Measurements from ENCODE around the gene INPP4B. TPM values are rescaled to one million over a fixed set of nuclear protein-coding genes. Genes with fewer than 3 reads are reported as not detected.

The INPP4B gene
- total RNA-seq, 1 experiment from 2014 or later, result 17.6 TPM

GRCh38 chr4:142434519-142435224 is 411.4 kb downstream of the INPP4B start:
- no peak for DNase-seq (ENCODE audit: unreplicated experiment)
- intact Hi-C loops (cut with micrococcal nuclease), result no loop called here
- no peaks in the 10 kb centered on the region for H3K27me3 Mint-ChIP-seq (ENCODE audit: insufficient read depth, unreplicated experiment)
- CTCF ChIA-PET, result no interaction called here
- TF ChIP-seq CTCF (IDR thresholded peaks at IDR 0.05; ENCODE audit: unreplicated experiment), result no peak
- H3K36me3 Mint-ChIP-seq (ENCODE audit: insufficient read depth, unreplicated experiment), result peaks cover 7% of the 10 kb centered on the region
- no peak overlapping the region for H3K4me3 Mint-ChIP-seq (ENCODE audit: unreplicated experiment)
- no peaks in the 10 kb centered on the region for H3K4me1 Mint-ChIP-seq (ENCODE audit: insufficient read depth, unreplicated experiment)
- no TSS peak for BruUV-seq (replicated peaks)
- POLR2A ChIA-PET, result interaction anchor here (0.6 kb wide), 1 partner anchor 98 kb away, joined by 3 read pairs; no protein-coding TSS in a partner anchor
- H3K27ac Mint-ChIP-seq (ENCODE audit: low read depth, unreplicated experiment), result no peak overlapping the region
- H3K9me3 Mint-ChIP-seq (ENCODE audit: unreplicated experiment), result peaks cover 5% of the 10 kb centered on the region

GRCh38 chr4:142428715-142429114 is 417.4 kb downstream of the INPP4B start:
- Mint-ChIP-seq H3K36me3 (ENCODE audit: insufficient read depth, unreplicated experiment) (no peaks in the 10 kb centered on the region), H3K27me3 (ENCODE audit: insufficient read depth, unreplicated experiment) (no peaks in the 10 kb centered on the region), H3K9me3 (ENCODE audit: unreplicated experiment) (no peaks in the 10 kb centered on the region), H3K4me1 (ENCODE audit: insufficient read depth, unreplicated experiment) (no peaks in the 10 kb centered on the region), H3K4me3 (ENCODE audit: unreplicated experiment) (no peak overlapping the region), H3K27ac (ENCODE audit: low read depth, unreplicated experiment) (no peak overlapping the region)
- no TSS peak for BruUV-seq (replicated peaks)
- ChIA-PET CTCF (no interaction called here), POLR2A (interaction anchor here (0.9 kb wide), 1 partner anchor 23 kb away, joined by 3 read pairs; no protein-coding TSS in a partner anchor)
- intact Hi-C loops (cut with micrococcal nuclease), result no loop called here
- DNase-seq (ENCODE audit: unreplicated experiment), result no peak
- TF ChIP-seq CTCF (IDR thresholded peaks at IDR 0.05; ENCODE audit: unreplicated experiment), result no peak

GRCh38 chr4:142427456-142427855 is 418.6 kb downstream of the INPP4B start:
- POLR2A ChIA-PET, result no interaction called here
- BruUV-seq (replicated peaks), result no TSS peak

GRCh38 chr4:142423861-142424260 is 422.2 kb downstream of the INPP4B start:
- no peaks in the 10 kb centered on the region for H3K36me3 Mint-ChIP-seq (ENCODE audit: insufficient read depth, unreplicated experiment)
- no peak overlapping the region for H3K4me3 Mint-ChIP-seq (ENCODE audit: unreplicated experiment)
- intact Hi-C loops (cut with micrococcal nuclease), result no loop called here
- H3K9me3 Mint-ChIP-seq (ENCODE audit: unreplicated experiment), result no peaks in the 10 kb centered on the region
- POLR2A ChIA-PET, result no interaction called here
- no peak overlapping the region for H3K27ac Mint-ChIP-seq (ENCODE audit: low read depth, unreplicated experiment)
- CTCF ChIA-PET, result interaction anchor here (0.6 to 1.4 kb wide), 2 partner anchors 13 to 121 kb away, joined by 3 read pairs; no protein-coding TSS in a partner anchor
- H3K4me1 Mint-ChIP-seq (ENCODE audit: insufficient read depth, unreplicated experiment), result no peaks in the 10 kb centered on the region
- no peaks in the 10 kb centered on the region for H3K27me3 Mint-ChIP-seq (ENCODE audit: insufficient read depth, unreplicated experiment)
- no TSS peak for BruUV-seq (replicated peaks)
- no peak for TF ChIP-seq CTCF (IDR thresholded peaks at IDR 0.05; ENCODE audit: unreplicated experiment)
- DNase-seq (ENCODE audit: unreplicated experiment), result no peak

More at GRCh38 chr4:142427456-142427855, 418.6 kb downstream of the INPP4B start:
- CTCF ChIA-PET, result interaction anchor here (0.6 kb wide), 1 partner anchor 20 kb away, joined by 4 read pairs; no protein-coding TSS in a partner anchor
- H3K27ac Mint-ChIP-seq (ENCODE audit: low read depth, unreplicated experiment), result no peak overlapping the region
- H3K27me3 Mint-ChIP-seq (ENCODE audit: insufficient read depth, unreplicated experiment), result no peaks in the 10 kb centered on the region
- no peak for TF ChIP-seq CTCF (IDR thresholded peaks at IDR 0.05; ENCODE audit: unreplicated experiment)
- no peaks in the 10 kb centered on the region for H3K36me3 Mint-ChIP-seq (ENCODE audit: insufficient read depth, unreplicated experiment)
- H3K4me1 Mint-ChIP-seq (ENCODE audit: insufficient read depth, unreplicated experiment), result no peaks in the 10 kb centered on the region
- DNase-seq (ENCODE audit: unreplicated experiment), result no peak
- H3K4me3 Mint-ChIP-seq (ENCODE audit: unreplicated experiment), result no peak overlapping the region
- intact Hi-C loops (cut with micrococcal nuclease), result no loop called here
- H3K9me3 Mint-ChIP-seq (ENCODE audit: unreplicated experiment), result no peaks in the 10 kb centered on the region
